Measurements from ENCODE around the gene ZNF184. TPM values are rescaled to one million over a fixed set of nuclear protein-coding genes. Genes with fewer than 3 reads are reported as not detected.

Gene ZNF184
- total and polyA plus RNA-seq, 9 of the 15 experiments (the other 6 are each of a cell fraction or from before 2014, with no cell fraction given) = 7.6 to 22.2 (median 12.8) TPM

- TF ChIP-seq SMARCC2 (IDR thresholded peaks at IDR 0.05; ENCODE audit: low read depth) (no peak), CBX2 (IDR thresholded peaks at IDR 0.05; ENCODE audit: insufficient read depth, low read length, poor library complexity, severe bottlenecking) (no peak), ZNF586 (CRISPR knock-in tag; conservative IDR thresholded peaks at IDR 0.05) (no peak), PTRF (tag; IDR thresholded peaks at IDR 0.05) (no peak), ZNF311 (CRISPR knock-in tag; IDR thresholded peaks at IDR 0.05) (no peak), MTA1 (IDR thresholded peaks at IDR 0.05; ENCODE audit: borderline replicate concordance) (peak; percentile 88), ATF2 (CRISPR knock-in tag; IDR thresholded peaks at IDR 0.05) (no peak), ZNF717 (CRISPR knock-in tag; IDR thresholded peaks at IDR 0.05) (no peak), HDAC1 (IDR thresholded peaks at IDR 0.05) (peak; percentile 64 to 91; a peak in 3 of 4 replicates), RNF219 (CRISPR knock-in tag; IDR thresholded peaks at IDR 0.05) (no peak), HCFC1 (IDR thresholded peaks at IDR 0.05; ENCODE audit: low read depth, low read length) (0 out of 2 replicates have a peak, but pooled peaks have one; percentile 29), CCNT2 (IDR thresholded peaks at IDR 0.05; ENCODE audit: borderline replicate concordance, extremely low read depth, insufficient read length, low read depth, low read length) (no peak), E2F6 (IDR thresholded peaks at IDR 0.05; ENCODE audit: borderline replicate concordance in 1 of 2, extremely low read depth in 1 of 2, insufficient read depth in 1 of 2, insufficient read length in 1 of 2, low read depth in 1 of 2, low read length in 1 of 2, poor library complexity in 1 of 2, severe bottlenecking in 1 of 2) (no peak), ZSCAN29 (IDR thresholded peaks at IDR 0.05) (peak; percentile 44; the same call in 1 of the 2 replicates), ZNF518B (CRISPR knock-in tag; IDR thresholded peaks at IDR 0.05) (no peak), RCOR1 (IDR thresholded peaks at IDR 0.05; ENCODE audit: borderline replicate concordance in 1 of 2, low read depth in 2 of 2, low read length in 2 of 2) (peak; percentile 66 to 81; a peak in 3 of 4 replicates), JUNB (CRISPR knock-in tag; conservative IDR thresholded peaks at IDR 0.05) (peak; percentile 78; the same call in 1 of the 2 replicates), DDX20 (tag; IDR thresholded peaks at IDR 0.05; ENCODE audit: low read depth) (no peak)
These were observed 22.7 kb upstream of the ZNF184 start (continued) for GRCh38 chr6:27495386-27496135.

Data from K562 (cell line).